Measurements from ENCODE around the gene PFN1. TPM values are rescaled to one million over a fixed set of nuclear protein-coding genes. Genes with fewer than 3 reads are reported as not detected.

PFN1 gene
- total and polyA plus RNA-seq, 2 donors from 2014 or later: 496 to 614 TPM

GRCh38 chr17:4960279-4960922 is 12.1 kb upstream of the PFN1 start:
- Histone ChIP-seq H3K9me3 (ENCODE audit: control insufficient read depth in 2 of 3, insufficient read depth in 1 of 3, low read length in 3 of 3) (no peaks in the 10 kb centered on the region), H3K36me3 (ENCODE audit: control insufficient read depth in 2 of 3, insufficient read depth in 3 of 3, low read length in 3 of 3) (peaks cover 2 to 18% (median 10%) of the 10 kb centered on the region in 3 donors), H3K4me1 (ENCODE audit: control insufficient read depth in 2 of 3, insufficient read depth in 2 of 3, low read depth in 1 of 3, low read length in 3 of 3) (no peaks in the 10 kb centered on the region), H3K27me3 (ENCODE audit: control insufficient read depth, insufficient read depth, low read length) (no peaks in the 10 kb centered on the region), H3K9ac (ENCODE audit: low read length in 3 of 3) (no peak overlapping the region), H3K27ac (ENCODE audit: low read depth in 2 of 2, low read length in 2 of 2) (no peak overlapping the region), H3K4me3 (ENCODE audit: low read length in 3 of 3) (no peak overlapping the region)
- intact Hi-C loops (cut with DNase I): no loop called here
- FAIRE-seq (no peak), DNase-seq (no peak)
- TF ChIP-seq, protein P1, sequence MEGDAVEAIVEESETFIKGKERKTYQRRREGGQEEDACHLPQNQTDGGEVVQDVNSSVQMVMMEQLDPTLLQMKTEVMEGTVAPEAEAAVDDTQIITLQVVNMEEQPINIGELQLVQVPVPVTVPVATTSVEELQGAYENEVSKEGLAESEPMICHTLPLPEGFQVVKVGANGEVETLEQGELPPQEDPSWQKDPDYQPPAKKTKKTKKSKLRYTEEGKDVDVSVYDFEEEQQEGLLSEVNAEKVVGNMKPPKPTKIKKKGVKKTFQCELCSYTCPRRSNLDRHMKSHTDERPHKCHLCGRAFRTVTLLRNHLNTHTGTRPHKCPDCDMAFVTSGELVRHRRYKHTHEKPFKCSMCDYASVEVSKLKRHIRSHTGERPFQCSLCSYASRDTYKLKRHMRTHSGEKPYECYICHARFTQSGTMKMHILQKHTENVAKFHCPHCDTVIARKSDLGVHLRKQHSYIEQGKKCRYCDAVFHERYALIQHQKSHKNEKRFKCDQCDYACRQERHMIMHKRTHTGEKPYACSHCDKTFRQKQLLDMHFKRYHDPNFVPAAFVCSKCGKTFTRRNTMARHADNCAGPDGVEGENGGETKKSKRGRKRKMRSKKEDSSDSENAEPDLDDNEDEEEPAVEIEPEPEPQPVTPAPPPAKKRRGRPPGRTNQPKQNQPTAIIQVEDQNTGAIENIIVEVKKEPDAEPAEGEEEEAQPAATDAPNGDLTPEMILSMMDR (IDR thresholded peaks at IDR 0.05; ENCODE audit: borderline replicate concordance, extremely low read depth, insufficient read depth): no peak

DNA sequence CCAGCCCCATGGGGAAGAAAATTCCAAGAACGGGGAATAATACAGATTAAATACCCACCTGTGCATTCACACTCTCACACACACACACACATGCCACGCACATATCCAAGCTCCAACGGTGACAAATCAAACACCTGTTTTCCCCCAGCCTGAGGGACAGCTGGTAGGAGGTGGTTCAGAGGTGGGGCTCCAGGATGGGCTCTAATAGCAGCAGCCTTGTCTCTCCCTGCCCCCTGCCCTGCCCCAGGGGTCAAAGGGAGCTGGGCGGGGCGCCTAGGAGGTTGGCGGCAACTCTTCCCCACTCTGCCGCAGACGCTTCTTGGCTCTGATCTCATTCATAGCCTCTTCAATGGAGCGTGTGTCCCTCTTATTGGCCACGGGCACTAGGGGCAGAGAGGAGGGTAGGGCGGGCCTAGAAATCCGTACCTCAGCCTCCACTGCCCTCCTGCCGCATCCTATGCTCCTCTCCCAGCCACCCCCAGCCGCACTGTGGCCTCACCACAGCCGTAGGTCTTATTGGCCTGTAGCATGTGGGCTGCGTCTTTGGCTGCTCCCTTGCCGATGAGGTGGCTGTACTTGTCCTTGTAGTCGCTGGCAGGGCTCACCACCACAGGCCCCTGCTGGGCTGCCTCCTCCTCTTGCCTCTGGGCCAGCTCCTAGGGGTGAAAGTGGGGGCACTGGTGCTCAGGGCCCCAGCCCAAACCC is 11.1 kb upstream of the PFN1 start:
- Histone ChIP-seq H3K9me3 (ENCODE audit: control insufficient read depth in 2 of 3, insufficient read depth in 1 of 3, low read length in 3 of 3) (no peaks in the 10 kb centered on the region), H3K9ac (ENCODE audit: low read length in 3 of 3) (no peak overlapping the region), H3K27me3 (ENCODE audit: control insufficient read depth, insufficient read depth, low read length) (no peaks in the 10 kb centered on the region), H3K4me3 (ENCODE audit: low read length in 3 of 3) (no peak overlapping the region), H3K4me1 (ENCODE audit: control insufficient read depth in 2 of 3, insufficient read depth in 2 of 3, low read depth in 1 of 3, low read length in 3 of 3) (no peaks in the 10 kb centered on the region), H3K36me3 (ENCODE audit: control insufficient read depth in 2 of 3, insufficient read depth in 3 of 3, low read length in 3 of 3) (peaks cover 2 to 18% (median 10%) of the 10 kb centered on the region in 3 donors), H3K27ac (ENCODE audit: low read depth in 2 of 2, low read length in 2 of 2) (no peak overlapping the region)
- TF ChIP-seq, protein P1 (IDR thresholded peaks at IDR 0.05; ENCODE audit: borderline replicate concordance, extremely low read depth, insufficient read depth): no peak
- intact Hi-C loops (cut with DNase I): no loop called here
- DNase-seq: no peak
- FAIRE-seq: no peak

GRCh38 chr17:4958102-4958501 is 9.8 kb upstream of the PFN1 start:
- intact Hi-C loops (cut with DNase I): no loop called here
- H3K27ac ChIP-seq (ENCODE audit: low read depth in 2 of 2, low read length in 2 of 2): no peak overlapping the region
- no peaks in the 10 kb centered on the region for H3K27me3 ChIP-seq (ENCODE audit: control insufficient read depth, insufficient read depth, low read length)
- no peak for DNase-seq
- TF ChIP-seq, protein P1 (IDR thresholded peaks at IDR 0.05; ENCODE audit: borderline replicate concordance, extremely low read depth, insufficient read depth): no peak
- H3K4me1 ChIP-seq (ENCODE audit: control insufficient read depth in 2 of 3, insufficient read depth in 2 of 3, low read depth in 1 of 3, low read length in 3 of 3): no peaks in the 10 kb centered on the region
- H3K36me3 ChIP-seq (ENCODE audit: control insufficient read depth in 2 of 3, insufficient read depth in 3 of 3, low read length in 3 of 3): peaks cover 2 to 18% (median 10%) of the 10 kb centered on the region in 3 donors
- no peaks in the 10 kb centered on the region for H3K9me3 ChIP-seq (ENCODE audit: control insufficient read depth in 2 of 3, insufficient read depth in 1 of 3, low read length in 3 of 3)
- H3K4me3 ChIP-seq (ENCODE audit: low read length in 3 of 3): no peak overlapping the region
- H3K9ac ChIP-seq (ENCODE audit: low read length in 3 of 3): no peak overlapping the region
- FAIRE-seq: no peak
